Activated CD8-positive, alpha-beta memory T cell treated with anti-CD3 and anti-CD28 coated beads, Interleukin-2, amount 50 U/mL, for 4 hours (primary cell): ENCODE measurements around the gene EPHA8.

Experiments used
- DNase-seq: peaks from one replicate; pipeline ENCODE4 v3.0.0-alpha.2; 2020

EPHA8 gene

DNA sequence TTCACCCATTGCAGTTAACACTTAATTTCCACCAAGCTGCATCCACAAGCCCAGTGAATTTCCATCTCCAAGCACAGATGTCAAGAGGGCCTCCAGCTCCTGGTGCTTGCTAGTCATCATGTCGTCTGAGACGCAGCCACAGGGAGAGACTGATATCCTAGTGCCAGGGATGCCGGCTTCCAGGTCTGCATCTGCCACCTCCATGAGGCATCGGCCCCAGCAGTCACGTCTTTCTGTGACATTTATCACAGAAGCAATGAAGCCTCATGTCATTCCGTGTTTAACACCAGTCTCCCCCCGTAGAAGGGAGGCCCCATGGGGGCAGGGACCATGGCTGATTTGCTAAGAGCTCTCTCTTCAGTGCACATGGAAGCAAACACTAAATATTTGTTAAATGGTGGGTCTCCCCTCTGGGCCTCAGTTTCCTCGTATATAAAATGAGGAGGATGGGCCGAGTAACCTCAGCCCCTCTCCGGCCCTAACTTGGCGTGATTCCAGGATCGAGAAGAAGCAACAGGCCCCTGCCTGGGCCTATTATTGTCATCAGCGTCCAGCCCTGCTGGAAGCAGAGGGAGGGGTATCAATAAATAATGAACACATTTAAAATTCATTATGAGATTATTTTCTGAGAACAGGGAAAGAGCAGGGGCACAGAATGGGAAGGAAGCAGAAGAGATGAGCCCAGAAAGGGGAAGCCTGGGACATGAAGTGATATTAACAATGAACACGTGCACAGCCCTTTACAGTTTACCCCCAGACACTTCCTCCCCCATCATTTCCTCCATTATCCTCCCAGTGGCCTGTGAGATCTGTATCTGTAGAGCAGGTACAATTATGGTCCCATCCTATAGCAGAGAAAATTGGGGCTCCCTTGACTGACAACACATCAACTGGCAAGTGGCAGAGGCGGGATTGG, 88.9 kb downstream of the EPHA8 start:
- DNase-seq = no peak

DNA sequence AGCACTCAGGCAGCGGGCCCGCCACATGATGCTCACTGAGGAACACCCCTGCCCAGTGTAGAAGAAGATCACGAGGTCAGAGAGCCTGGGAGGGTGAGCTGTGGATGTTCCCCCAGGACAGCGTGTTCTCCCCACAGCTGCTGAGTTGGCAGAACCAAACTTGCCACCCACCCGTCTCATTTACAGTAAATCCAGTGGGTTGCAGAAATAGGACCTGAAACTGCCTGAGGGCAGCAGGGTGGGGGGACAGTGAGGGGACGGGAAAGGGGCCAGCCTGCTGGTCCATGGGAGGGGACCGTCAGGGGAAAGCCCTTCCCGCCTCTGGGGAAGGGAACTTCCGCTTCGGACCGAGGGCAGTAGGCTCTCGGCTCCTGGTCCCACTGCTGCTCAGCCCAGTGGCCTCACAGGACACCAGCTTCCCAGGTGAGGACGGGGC, 89.6 kb downstream of the EPHA8 start, which contains the start of gene C1QB:
C1QB (plus strand) TSS at position 356 of the 436 bp plus-strand sequence. CDS start 6,227 bp downstream, outside the sequence.
- DNase-seq = no peak
